Calu3 (cell line): ENCODE results near the gene HECW1. TPM values are rescaled to one million over a fixed set of nuclear protein-coding genes. Genes with fewer than 3 reads are reported as not detected.

Experiments used
- BruUV-seq: library from RNA; stranded (reverse); fragments of 400-500 nt; replicated peaks from 2 replicates; lab custom pipeline; 2021; lab: Mats Ljungman, UMichigan
- CTCF ChIA-PET: fragments of 300-600 bp; sonication (Branson Sonifier 250); formaldehyde crosslinking; loops from one replicate; lab custom pipeline; 2022; ENCODE audit warnings: antibody characterized with exemption; lab: Charles Lee
- DNase-seq: peaks from one replicate; pipeline ENCODE4 v3.0.0; 2022
- H3K27ac Mint-ChIP-seq: one replicate; pipeline ENCODE4 v1.8.0; 2022; ENCODE audit warnings: mixed read lengths; ENCODE audit not compliant: unreplicated experiment
- H3K27me3 Mint-ChIP-seq: one replicate; pipeline ENCODE4 v1.8.0; 2022; ENCODE audit warnings: mixed read lengths; ENCODE audit not compliant: unreplicated experiment
- H3K36me3 Mint-ChIP-seq: one replicate; pipeline ENCODE4 v1.8.0; 2022; ENCODE audit warnings: mild to moderate bottlenecking, moderate library complexity, mixed read lengths; ENCODE audit not compliant: insufficient read depth, unreplicated experiment
- H3K4me1 Mint-ChIP-seq: one replicate; pipeline ENCODE4 v1.8.0; 2022; ENCODE audit warnings: mild to moderate bottlenecking, low read depth, mixed read lengths; ENCODE audit not compliant: unreplicated experiment
- H3K4me3 Mint-ChIP-seq: one replicate; pipeline ENCODE4 v1.8.0; 2022; ENCODE audit warnings: mild to moderate bottlenecking, low read depth, moderate library complexity, mixed read lengths; ENCODE audit not compliant: unreplicated experiment
- H3K9me3 Mint-ChIP-seq: one replicate; pipeline ENCODE4 v1.8.0; 2022; ENCODE audit warnings: low read depth, mixed read lengths; ENCODE audit not compliant: unreplicated experiment
- intact Hi-C: fragments of 100-400 bp; cut with micrococcal nuclease; formaldehyde crosslinking; loops from one replicate; pipeline ENCODE4 v1.10.0; 2022; ENCODE audit not compliant: unreplicated experiment
- total RNA-seq: library from RNA; stranded (reverse); gene quantifications from 2 replicates; pipeline ENCODE4 v1.2.3, GENCODE V29; 2022
- TF ChIP-seq, protein P1 (sequence below): fragments of 200-600 bp; IDR thresholded peaks from one replicate; pipeline ENCODE4 v1.8.0; 2022; ENCODE audit warnings: antibody characterized with exemption; ENCODE audit not compliant: unreplicated experiment

HECW1 gene
- total RNA-seq, 1 experiment from 2014 or later, result 0.33 TPM

DNA sequence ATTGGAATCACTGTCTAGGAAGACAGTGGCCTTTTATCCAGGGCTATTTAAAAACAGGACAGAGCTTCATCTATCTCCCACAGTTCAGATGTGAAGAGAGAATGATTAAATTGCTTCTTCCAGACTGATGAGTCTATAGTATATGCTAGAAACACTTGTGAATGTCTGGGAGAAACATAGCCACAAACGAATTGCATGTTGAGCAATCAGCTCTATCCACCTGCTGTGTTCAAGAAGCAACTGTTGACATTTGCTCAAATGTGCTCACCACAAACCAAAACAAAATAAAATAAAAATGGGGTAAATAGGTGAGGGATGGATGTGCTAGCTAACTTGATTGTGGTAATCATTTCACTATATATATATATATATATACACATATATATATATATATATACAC, 195.1 kb downstream of the HECW1 start:
- Mint-ChIP-seq H3K4me3 (no peak overlapping the region), H3K4me1 (peaks cover 5% of the 10 kb centered on the region), H3K9me3 (no peaks in the 10 kb centered on the region), H3K27ac (no peak overlapping the region), H3K36me3 (no peaks in the 10 kb centered on the region), H3K27me3 (no peaks in the 10 kb centered on the region)
- CTCF ChIA-PET, result no interaction called here
- no TSS peak for BruUV-seq
- no peak for DNase-seq
- intact Hi-C loops, result no loop called here
- TF ChIP-seq, protein P1, sequence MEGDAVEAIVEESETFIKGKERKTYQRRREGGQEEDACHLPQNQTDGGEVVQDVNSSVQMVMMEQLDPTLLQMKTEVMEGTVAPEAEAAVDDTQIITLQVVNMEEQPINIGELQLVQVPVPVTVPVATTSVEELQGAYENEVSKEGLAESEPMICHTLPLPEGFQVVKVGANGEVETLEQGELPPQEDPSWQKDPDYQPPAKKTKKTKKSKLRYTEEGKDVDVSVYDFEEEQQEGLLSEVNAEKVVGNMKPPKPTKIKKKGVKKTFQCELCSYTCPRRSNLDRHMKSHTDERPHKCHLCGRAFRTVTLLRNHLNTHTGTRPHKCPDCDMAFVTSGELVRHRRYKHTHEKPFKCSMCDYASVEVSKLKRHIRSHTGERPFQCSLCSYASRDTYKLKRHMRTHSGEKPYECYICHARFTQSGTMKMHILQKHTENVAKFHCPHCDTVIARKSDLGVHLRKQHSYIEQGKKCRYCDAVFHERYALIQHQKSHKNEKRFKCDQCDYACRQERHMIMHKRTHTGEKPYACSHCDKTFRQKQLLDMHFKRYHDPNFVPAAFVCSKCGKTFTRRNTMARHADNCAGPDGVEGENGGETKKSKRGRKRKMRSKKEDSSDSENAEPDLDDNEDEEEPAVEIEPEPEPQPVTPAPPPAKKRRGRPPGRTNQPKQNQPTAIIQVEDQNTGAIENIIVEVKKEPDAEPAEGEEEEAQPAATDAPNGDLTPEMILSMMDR, result no peak

DNA sequence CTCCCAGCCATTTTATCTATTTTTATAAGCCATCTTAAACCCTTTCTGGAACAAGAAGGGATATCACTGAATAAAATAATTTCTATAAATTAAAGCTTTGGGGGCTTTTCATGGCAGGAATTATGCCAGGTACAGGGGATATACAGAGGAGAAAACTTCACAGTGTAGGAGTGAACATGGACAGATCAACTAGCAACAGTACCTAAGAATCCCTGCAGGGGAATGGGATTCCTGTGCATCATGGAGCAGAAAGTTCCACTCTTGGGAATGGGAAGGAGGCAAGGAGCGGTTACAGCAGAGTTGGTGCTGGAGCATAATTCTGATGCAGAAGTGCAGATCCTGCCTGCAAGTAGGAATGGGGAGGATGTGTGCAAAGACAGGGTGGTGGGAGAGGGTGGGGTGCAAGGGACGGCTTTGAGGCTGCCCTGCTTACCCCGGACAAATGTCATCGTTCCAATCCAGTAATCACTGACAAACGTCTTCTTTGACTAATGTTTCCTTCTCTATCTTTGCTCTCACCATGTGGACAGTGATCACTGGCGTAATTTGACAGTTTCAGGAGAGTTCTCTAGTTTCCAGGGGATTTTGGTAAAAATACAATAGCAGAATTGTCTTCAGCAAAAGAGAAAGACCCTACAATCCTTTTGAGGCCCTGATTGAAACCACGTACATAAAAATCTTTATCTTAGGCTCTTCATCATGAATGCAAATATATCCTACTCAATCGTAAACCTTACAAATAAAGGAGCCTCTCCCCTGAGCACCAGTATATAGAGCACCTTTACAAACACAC, 196.7 kb downstream of the HECW1 start:
- Mint-ChIP-seq H3K27me3 (peaks cover 7% of the 10 kb centered on the region), H3K9me3 (no peaks in the 10 kb centered on the region), H3K27ac (no peak overlapping the region), H3K4me3 (no peak overlapping the region), H3K4me1 (no peaks in the 10 kb centered on the region), H3K36me3 (no peaks in the 10 kb centered on the region)
- intact Hi-C loops, result no loop called here
- TF ChIP-seq, protein P1, result no peak
- DNase-seq, result no peak
- CTCF ChIA-PET, result no interaction called here
- no TSS peak for BruUV-seq

DNA sequence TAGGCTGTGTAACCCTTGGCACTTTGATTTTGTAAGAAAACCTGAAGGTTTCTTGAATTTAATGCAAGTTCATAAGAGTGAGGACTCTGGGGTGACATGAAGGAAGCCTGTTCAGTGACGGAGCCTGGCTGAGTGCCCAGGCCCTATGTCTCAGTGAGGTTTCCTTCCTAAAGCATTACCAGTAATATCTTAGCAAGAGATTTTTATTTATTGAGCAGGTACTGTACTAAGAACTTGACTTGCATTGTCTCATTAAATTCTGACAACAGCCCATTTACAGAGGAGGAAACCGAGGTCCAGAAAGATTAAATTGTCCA, 197.2 kb downstream of the HECW1 start:
- no peaks in the 10 kb centered on the region for H3K9me3 Mint-ChIP-seq
- DNase-seq, result no peak
- no peak overlapping the region for H3K4me3 Mint-ChIP-seq
- no peaks in the 10 kb centered on the region for H3K4me1 Mint-ChIP-seq
- intact Hi-C loops, result loop anchor here (10.0 kb wide), 1 partner anchor 125 kb away; no protein-coding TSS in a partner anchor
- BruUV-seq, result no TSS peak
- TF ChIP-seq, protein P1, result no peak
- CTCF ChIA-PET, result no interaction called here
- no peaks in the 10 kb centered on the region for H3K36me3 Mint-ChIP-seq
- H3K27ac Mint-ChIP-seq, result no peak overlapping the region
- H3K27me3 Mint-ChIP-seq, result peaks cover 13% of the 10 kb centered on the region

DNA sequence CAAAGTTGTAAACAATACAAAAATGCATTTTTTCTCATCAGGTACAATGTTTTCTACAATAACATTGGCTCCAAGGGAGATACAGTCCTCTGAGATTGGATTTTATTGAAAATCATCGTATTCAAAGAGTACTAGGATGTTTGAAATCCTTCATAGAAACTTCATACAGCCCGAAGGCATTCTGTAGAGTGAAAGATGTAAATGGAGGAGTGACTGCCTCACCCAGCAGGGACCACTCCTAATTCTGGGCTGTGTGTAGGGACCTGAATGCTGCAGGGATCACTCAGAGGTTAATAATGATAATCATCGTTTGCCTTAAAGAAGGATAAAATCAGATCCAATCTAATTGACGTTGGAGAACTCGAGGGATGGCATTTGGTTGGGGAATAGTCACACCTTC, 198.6 kb downstream of the HECW1 start:
- H3K27ac Mint-ChIP-seq, result no peak overlapping the region
- no peaks in the 10 kb centered on the region for H3K4me1 Mint-ChIP-seq
- intact Hi-C loops, result loop anchor here (10.0 kb wide), 1 partner anchor 124 kb away; no protein-coding TSS in a partner anchor
- no TSS peak for BruUV-seq
- H3K4me3 Mint-ChIP-seq, result no peak overlapping the region
- no peak for DNase-seq
- peaks cover 21% of the 10 kb centered on the region for H3K27me3 Mint-ChIP-seq
- H3K9me3 Mint-ChIP-seq, result no peaks in the 10 kb centered on the region
- TF ChIP-seq, protein P1, result no peak
- CTCF ChIA-PET, result no interaction called here
- H3K36me3 Mint-ChIP-seq, result no peaks in the 10 kb centered on the region
